GM12878 (cell line): ENCODE measurements around the gene CAMK2D. TPM values are rescaled to one million over a fixed set of nuclear protein-coding genes. Genes with fewer than 3 reads are reported as not detected.

Experiments
- ATAC-seq: fragments of 200-7000 bp; cut with Tn5 transposase; 3 replicates; pipeline ENCODE4 v1.9.1; 2020; ENCODE audit warnings: mild to moderate bottlenecking, moderate library complexity
- BruUV-seq: library from RNA; stranded (reverse); fragments of 400-500 nt; replicated peaks from 2 replicates; lab custom pipeline; 2021; lab: Mats Ljungman, UMichigan
- CTCF ChIA-PET: fragments of 300-600 bp; sonication (Branson Sonifier 250); formaldehyde crosslinking; extraction: SDS; loops from one replicate; lab custom pipeline; 2021; ENCODE audit warnings: inconsistent platforms; lab: Yijun Ruan, JAX
- POLR2A ChIA-PET: fragments of 350-600 bp; formaldehyde crosslinking; extraction: SDS; loops from one replicate; lab custom pipeline; 2021; ENCODE audit warnings: inconsistent platforms; lab: Charles Lee
- RAD21 ChIA-PET: fragments of 300-600 bp; sonication (Branson Sonifier 250); formaldehyde crosslinking; loops from one replicate; lab custom pipeline; 2023; ENCODE audit warnings: antibody characterized with exemption; ENCODE audit not compliant: unreplicated experiment; lab: Charles Lee
- SMC1A ChIA-PET: fragments of 300-600 bp; sonication (Branson Sonifier 250); formaldehyde crosslinking; loops from one replicate; lab custom pipeline; 2023; ENCODE audit not compliant: unreplicated experiment, uncharacterized antibody; lab: Charles Lee
- DNase-seq: peaks from one replicate; pipeline ENCODE4 v3.0.0-alpha.2; 2011; ENCODE audit warnings: low read depth, low spot score
- FAIRE-seq: peaks from 3 replicates; lab custom pipeline; 2011; peaks lifted over from hg19 to GRCh38; lab: Jason Lieb, UNC
- H2AFZ ChIP-seq: 2 replicates; pipeline ENCODE4 v1.6.0; 2011; ENCODE audit warnings: low read depth, low read length, control low read depth; ENCODE audit not compliant: control insufficient read depth
- H3K27ac ChIP-seq: 2 replicates; pipeline ENCODE4 v1.5.1; 2011; ENCODE audit warnings: control low read depth; ENCODE audit not compliant: control insufficient read depth, insufficient read depth
- H3K27me3 ChIP-seq, 2 experiments: replicated peaks in 1 of 2; 2 replicates each; pipeline versions ENCODE4 v1.6.0 to v1.6.1; 2011; ENCODE audit warnings: low read length in 1 of 2; ENCODE audit not compliant: control insufficient read depth in 2 of 2, insufficient read depth in 2 of 2
- H3K36me3 ChIP-seq, 2 experiments: 2 replicates each; pipeline ENCODE4 v1.5.1; 2011; ENCODE audit warnings: low read length in 1 of 2; ENCODE audit not compliant: control insufficient read depth in 2 of 2, insufficient read depth in 2 of 2
- H3K4me1 ChIP-seq: 2 replicates; pipeline ENCODE4 v1.6.1; 2011; ENCODE audit warnings: mild to moderate bottlenecking, low read length, moderate library complexity, mixed read lengths; ENCODE audit not compliant: control insufficient read depth, insufficient read depth
- H3K4me2 ChIP-seq: 2 replicates; pipeline ENCODE4 v1.6.0; 2011; ENCODE audit warnings: control low read depth; ENCODE audit not compliant: control insufficient read depth, insufficient read depth
- H3K4me3 ChIP-seq: fragments of 200-600 bp; sonication (generic); 2 replicates; pipeline ENCODE4 v1.5.1; 2016
- H3K79me2 ChIP-seq: 2 replicates; pipeline ENCODE4 v1.6.0; 2011; ENCODE audit warnings: low read length; ENCODE audit not compliant: control insufficient read depth, insufficient read depth
- H3K9ac ChIP-seq: 2 replicates; pipeline ENCODE4 v1.8.0; 2011; ENCODE audit warnings: low read length, control low read depth, mixed read lengths; ENCODE audit not compliant: control insufficient read depth, insufficient read depth
- H3K9me3 ChIP-seq: replicated peaks from 3 replicates; pipeline ENCODE4 v1.5.1; 2011; ENCODE audit warnings: mild to moderate bottlenecking, low read length; ENCODE audit not compliant: control insufficient read depth, insufficient read depth
- H4K20me1 ChIP-seq: 2 replicates; pipeline ENCODE4 v1.6.0; 2011; ENCODE audit not compliant: control insufficient read depth, insufficient read depth
- EP300 ChIP-seq, 2 experiments: fragments of 150-350 bp in 1 of 2; IDR thresholded peaks; 2 replicates each; pipeline ENCODE4 v1.6.1; 2011 to 2012; ENCODE audit warnings: low read depth in 2 of 2, low read length in 2 of 2, borderline replicate concordance in 1 of 2, improper control_type of control experiment in 1 of 2, inconsistent platforms in 1 of 2; ENCODE audit not compliant: control insufficient read depth in 1 of 2
- HDAC6 ChIP-seq: fragments of 200-600 bp; sonication (generic); IDR thresholded peaks from one replicate; pipeline ENCODE4 v1.8.0; 2017; ENCODE audit warnings: antibody characterized with exemption; ENCODE audit not compliant: unreplicated experiment
- NFYA ChIP-seq: IDR thresholded peaks from 2 replicates; pipeline ENCODE4 v1.6.1; 2011; ENCODE audit warnings: low read depth, mild to moderate bottlenecking, low read length, improper control_type of control experiment, borderline replicate concordance
- PML ChIP-seq: IDR thresholded peaks from 2 replicates; pipeline ENCODE4 v1.6.1; 2012; ENCODE audit warnings: low read length, inconsistent platforms
- SIN3A ChIP-seq: IDR thresholded peaks from 2 replicates; pipeline ENCODE4 v1.6.1; 2012; ENCODE audit warnings: low read depth, low read length, improper control_type of control experiment
- WGBS: methylation state at CpG from one replicate; pipeline ENCODE4 v1.1.6; 2016; ENCODE audit warnings: low lambda C conversion rate; ENCODE audit not compliant: insufficient replicate concordance, insufficient coverage; ENCODE audit errors: missing lambda C conversion rate; 5-methylcytosine and 5-hydroxymethylcytosine counted together
- in situ Hi-C: fragments of 300-500 bp; cut with MboI; formaldehyde crosslinking; loops from 9 replicates; pipeline ENCODE4 v1.14.3; 2018; ENCODE audit warnings: mixed read lengths
- intact Hi-C: fragments of 100-400 bp; cut with micrococcal nuclease; formaldehyde crosslinking; loops from one replicate; pipeline ENCODE4 v1.14.2; 2022; ENCODE audit not compliant: unreplicated experiment
- polyA plus RNA-seq, 11 experiments: library from polyadenylated mRNA; depleted of rRNA in 4 of 11; unstranded in 6 of 11; stranded (reverse) in 5 of 11; fragments of >200 nt; fragmentation: Nextera tagmentation in 4 of 11; fragmentation: Illumina TruSeq in 1 of 11; extraction: Ambion mirVana in 4 of 11; extraction: Trizol in 1 of 11; gene quantifications; 1 replicate in 1 of 11; 2 replicates in 10 of 11; pipeline versions ENCODE4 v1.2.1 to v1.2.3, GENCODE V29; 2011 to 2016; ENCODE audit warnings: inconsistent platforms in 2 of 11, missing spikeins in 2 of 11, low read depth in 1 of 11
- total RNA-seq, 4 experiments: library from RNA; depleted of rRNA in 3 of 4; stranded (reverse); fragments of >200 nt in 3 of 4; fragmentation: Illumina TruSeq in 1 of 4; extraction: Trizol in 1 of 4; gene quantifications; 2 replicates each; pipeline versions ENCODE4 v1.2.1 to v1.2.3, GENCODE V29; 2013 to 2021
- TF ChIP-seq, protein P1 (sequence below): IDR thresholded peaks from 2 replicates; pipeline ENCODE4 v1.6.1; 2011; ENCODE audit warnings: borderline replicate concordance, low read depth, mild to moderate bottlenecking, moderate library complexity, low read length; ENCODE audit not compliant: insufficient read depth, poor library complexity, severe bottlenecking
- TF ChIP-seq, protein P2 (sequence below): IDR thresholded peaks from 2 replicates; pipeline ENCODE4 v1.6.1; 2012; ENCODE audit warnings: mild to moderate bottlenecking, low read depth, low read length
- TF ChIP-seq, protein P3 (sequence below): fragments of 450-650 bp; IDR thresholded peaks from 2 replicates; pipeline ENCODE4 v1.6.1; 2016; ENCODE audit warnings: mild to moderate bottlenecking

CAMK2D gene
- total and polyA plus RNA-seq, 10 of the 15 experiments (the other 5 are each of a cell fraction or from before 2014, with no cell fraction given) = 6.9 to 88.5 (median 12.9) TPM

DNA sequence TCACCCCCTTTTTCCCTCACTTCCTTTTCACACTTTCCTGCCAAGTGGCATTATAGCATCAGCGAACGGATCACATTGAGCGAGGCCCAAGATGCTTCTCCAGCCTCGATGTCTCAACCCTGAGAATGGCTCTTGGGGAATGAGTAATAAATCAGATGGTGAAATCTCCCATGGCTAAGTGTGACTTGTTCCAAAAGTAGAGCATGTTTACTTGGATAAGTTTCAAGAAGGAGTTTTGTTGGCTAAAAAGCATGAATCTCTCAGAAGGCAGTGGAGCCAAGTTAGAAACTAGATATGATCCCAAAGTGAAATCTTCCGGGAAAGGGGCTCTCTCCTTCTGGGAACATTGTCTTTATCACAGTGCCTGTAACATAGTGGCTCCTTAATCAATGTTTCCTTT, 316.3 kb downstream of the CAMK2D start:
- FAIRE-seq (no peak), DNase-seq (no peak), ATAC-seq (no peak)
- H3K9me3 ChIP-seq = no peaks in the 10 kb centered on the region; the same call in 2 of the 3 replicates
- no peaks in the 10 kb centered on the region for H4K20me1 ChIP-seq
- H3K4me1 ChIP-seq = no peaks in the 10 kb centered on the region; the same call in 1 of the 2 replicates
- no TSS peak for BruUV-seq
- H3K36me3 ChIP-seq = no peaks in the 10 kb centered on the region
- SMC1A ChIA-PET = no interaction called here
- no peak overlapping the region for H3K9ac ChIP-seq
- H3K79me2 ChIP-seq = no peaks in the 10 kb centered on the region
- CTCF ChIA-PET = no interaction called here
- in situ Hi-C loops = no loop called here
- RAD21 ChIA-PET = interaction anchor here (1.0 kb wide), 1 partner anchor 50 kb away, joined by 3 read pairs; no protein-coding TSS in a partner anchor
- TF ChIP-seq SIN3A = no peak
- TF ChIP-seq, protein P1, sequence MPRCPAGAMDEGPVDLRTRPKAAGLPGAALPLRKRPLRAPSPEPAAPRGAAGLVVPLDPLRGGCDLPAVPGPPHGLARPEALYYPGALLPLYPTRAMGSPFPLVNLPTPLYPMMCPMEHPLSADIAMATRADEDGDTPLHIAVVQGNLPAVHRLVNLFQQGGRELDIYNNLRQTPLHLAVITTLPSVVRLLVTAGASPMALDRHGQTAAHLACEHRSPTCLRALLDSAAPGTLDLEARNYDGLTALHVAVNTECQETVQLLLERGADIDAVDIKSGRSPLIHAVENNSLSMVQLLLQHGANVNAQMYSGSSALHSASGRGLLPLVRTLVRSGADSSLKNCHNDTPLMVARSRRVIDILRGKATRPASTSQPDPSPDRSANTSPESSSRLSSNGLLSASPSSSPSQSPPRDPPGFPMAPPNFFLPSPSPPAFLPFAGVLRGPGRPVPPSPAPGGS = peak; percentile 80
- H2AFZ ChIP-seq = no peak overlapping the region
- no peak overlapping the region for H3K4me3 ChIP-seq
- POLR2A ChIA-PET = no interaction called here
- H3K4me2 ChIP-seq = no peak overlapping the region
- intact Hi-C loops = no loop called here
- H3K27me3 ChIP-seq = no peaks in the 10 kb centered on the region
- WGBS = 86% methylated on average over 5 of the region's 5 CpGs
- H3K27ac ChIP-seq = no peak overlapping the region

DNA sequence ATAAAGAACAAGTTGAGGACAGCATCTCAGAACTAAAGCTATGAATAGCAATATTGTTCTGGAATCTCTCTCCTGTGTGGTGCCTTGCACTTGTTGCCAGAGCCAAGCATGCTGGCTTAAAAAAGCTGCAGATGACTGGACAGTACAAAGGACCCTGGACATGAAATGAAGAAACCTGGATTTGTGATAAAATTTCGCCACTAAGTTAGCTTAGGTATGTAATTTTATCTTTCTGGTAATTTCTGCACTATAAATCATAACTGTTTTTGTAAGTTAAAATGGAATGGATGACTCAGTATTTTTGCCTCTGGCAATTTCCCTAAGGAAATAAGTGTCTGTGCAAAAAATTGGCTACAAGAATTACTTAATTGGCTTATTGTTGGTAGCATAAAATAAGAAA, 317.2 kb downstream of the CAMK2D start:
- in situ Hi-C loops = no loop called here
- POLR2A ChIA-PET = no interaction called here
- no peak overlapping the region for H3K27ac ChIP-seq
- TF ChIP-seq HDAC6 (no peak), PML (no peak), NFYA (no peak), EP300 (IDR thresholded peaks at IDR 0.05; ENCODE audit: borderline replicate concordance in 1 of 2, control insufficient read depth in 1 of 2, low read depth in 2 of 2, low read length in 2 of 2) (no peak)
- TF ChIP-seq, protein P2, sequence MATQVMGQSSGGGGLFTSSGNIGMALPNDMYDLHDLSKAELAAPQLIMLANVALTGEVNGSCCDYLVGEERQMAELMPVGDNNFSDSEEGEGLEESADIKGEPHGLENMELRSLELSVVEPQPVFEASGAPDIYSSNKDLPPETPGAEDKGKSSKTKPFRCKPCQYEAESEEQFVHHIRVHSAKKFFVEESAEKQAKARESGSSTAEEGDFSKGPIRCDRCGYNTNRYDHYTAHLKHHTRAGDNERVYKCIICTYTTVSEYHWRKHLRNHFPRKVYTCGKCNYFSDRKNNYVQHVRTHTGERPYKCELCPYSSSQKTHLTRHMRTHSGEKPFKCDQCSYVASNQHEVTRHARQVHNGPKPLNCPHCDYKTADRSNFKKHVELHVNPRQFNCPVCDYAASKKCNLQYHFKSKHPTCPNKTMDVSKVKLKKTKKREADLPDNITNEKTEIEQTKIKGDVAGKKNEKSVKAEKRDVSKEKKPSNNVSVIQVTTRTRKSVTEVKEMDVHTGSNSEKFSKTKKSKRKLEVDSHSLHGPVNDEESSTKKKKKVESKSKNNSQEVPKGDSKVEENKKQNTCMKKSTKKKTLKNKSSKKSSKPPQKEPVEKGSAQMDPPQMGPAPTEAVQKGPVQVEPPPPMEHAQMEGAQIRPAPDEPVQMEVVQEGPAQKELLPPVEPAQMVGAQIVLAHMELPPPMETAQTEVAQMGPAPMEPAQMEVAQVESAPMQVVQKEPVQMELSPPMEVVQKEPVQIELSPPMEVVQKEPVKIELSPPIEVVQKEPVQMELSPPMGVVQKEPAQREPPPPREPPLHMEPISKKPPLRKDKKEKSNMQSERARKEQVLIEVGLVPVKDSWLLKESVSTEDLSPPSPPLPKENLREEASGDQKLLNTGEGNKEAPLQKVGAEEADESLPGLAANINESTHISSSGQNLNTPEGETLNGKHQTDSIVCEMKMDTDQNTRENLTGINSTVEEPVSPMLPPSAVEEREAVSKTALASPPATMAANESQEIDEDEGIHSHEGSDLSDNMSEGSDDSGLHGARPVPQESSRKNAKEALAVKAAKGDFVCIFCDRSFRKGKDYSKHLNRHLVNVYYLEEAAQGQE = no peak
- TF ChIP-seq, protein P3, sequence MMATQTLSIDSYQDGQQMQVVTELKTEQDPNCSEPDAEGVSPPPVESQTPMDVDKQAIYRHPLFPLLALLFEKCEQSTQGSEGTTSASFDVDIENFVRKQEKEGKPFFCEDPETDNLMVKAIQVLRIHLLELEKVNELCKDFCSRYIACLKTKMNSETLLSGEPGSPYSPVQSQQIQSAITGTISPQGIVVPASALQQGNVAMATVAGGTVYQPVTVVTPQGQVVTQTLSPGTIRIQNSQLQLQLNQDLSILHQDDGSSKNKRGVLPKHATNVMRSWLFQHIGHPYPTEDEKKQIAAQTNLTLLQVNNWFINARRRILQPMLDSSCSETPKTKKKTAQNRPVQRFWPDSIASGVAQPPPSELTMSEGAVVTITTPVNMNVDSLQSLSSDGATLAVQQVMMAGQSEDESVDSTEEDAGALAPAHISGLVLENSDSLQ = no peak
- no peak overlapping the region for H3K9ac ChIP-seq
- SMC1A ChIA-PET = interaction anchor here (0.8 kb wide), 1 partner anchor 11 kb away, joined by 3 read pairs; no protein-coding TSS in a partner anchor
- no peaks in the 10 kb centered on the region for H3K36me3 ChIP-seq
- RAD21 ChIA-PET = interaction anchor here (0.7 to 1.0 kb wide), 3 partner anchors 11 to 80 kb away, joined by 3 read pairs; no protein-coding TSS in a partner anchor
- H4K20me1 ChIP-seq = no peaks in the 10 kb centered on the region
- H3K4me2 ChIP-seq = no peak overlapping the region
- H3K4me3 ChIP-seq = no peak overlapping the region
- intact Hi-C loops = no loop called here
- no peak for DNase-seq
- WGBS = 0% methylated on average over 1 of the region's 1 CpG
- H3K27me3 ChIP-seq = no peaks in the 10 kb centered on the region
- H2AFZ ChIP-seq = no peak overlapping the region
- no peak for ATAC-seq
- CTCF ChIA-PET = no interaction called here
- no peaks in the 10 kb centered on the region; the same call in 1 of the 2 replicates for H3K4me1 ChIP-seq
- no peak for FAIRE-seq
- H3K79me2 ChIP-seq = no peaks in the 10 kb centered on the region
- BruUV-seq = no TSS peak
- no peaks in the 10 kb centered on the region; the same call in 2 of the 3 replicates for H3K9me3 ChIP-seq
